Measurements from ENCODE around the gene PCBP2.

DNA sequence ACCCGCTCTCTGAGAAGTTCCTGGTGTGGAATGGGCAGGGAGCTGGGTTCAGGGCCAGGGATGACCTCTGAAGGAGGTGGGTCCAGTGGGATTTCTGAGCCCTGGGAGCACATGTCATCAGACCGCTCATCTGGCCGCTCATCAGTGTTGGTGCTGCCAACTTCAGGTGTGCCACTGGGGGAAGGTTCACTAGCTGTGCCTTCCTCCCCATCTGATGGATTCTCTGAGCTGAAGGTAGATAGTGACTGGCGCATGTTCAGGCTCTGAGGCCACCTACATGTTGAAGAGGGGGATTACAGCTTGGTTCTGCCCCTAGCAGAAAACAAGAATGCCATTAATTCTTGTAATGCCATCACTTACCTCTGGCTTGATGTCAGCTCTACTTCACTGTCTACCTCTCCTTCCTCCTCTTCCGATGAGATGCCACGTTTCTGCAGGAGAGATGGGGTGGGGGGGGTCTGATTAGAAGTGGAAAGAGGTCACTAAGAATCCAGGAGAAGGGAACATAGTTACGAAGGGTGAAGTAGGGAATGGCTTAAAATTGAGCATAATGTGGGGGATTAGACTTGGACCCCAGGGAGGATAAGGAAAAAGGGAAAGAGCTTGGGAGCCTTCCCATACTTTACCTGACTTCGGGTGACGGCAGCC, 30.2 kb downstream of the PCBP2 start:
- TF ChIP-seq, protein P1, sequence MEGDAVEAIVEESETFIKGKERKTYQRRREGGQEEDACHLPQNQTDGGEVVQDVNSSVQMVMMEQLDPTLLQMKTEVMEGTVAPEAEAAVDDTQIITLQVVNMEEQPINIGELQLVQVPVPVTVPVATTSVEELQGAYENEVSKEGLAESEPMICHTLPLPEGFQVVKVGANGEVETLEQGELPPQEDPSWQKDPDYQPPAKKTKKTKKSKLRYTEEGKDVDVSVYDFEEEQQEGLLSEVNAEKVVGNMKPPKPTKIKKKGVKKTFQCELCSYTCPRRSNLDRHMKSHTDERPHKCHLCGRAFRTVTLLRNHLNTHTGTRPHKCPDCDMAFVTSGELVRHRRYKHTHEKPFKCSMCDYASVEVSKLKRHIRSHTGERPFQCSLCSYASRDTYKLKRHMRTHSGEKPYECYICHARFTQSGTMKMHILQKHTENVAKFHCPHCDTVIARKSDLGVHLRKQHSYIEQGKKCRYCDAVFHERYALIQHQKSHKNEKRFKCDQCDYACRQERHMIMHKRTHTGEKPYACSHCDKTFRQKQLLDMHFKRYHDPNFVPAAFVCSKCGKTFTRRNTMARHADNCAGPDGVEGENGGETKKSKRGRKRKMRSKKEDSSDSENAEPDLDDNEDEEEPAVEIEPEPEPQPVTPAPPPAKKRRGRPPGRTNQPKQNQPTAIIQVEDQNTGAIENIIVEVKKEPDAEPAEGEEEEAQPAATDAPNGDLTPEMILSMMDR (conservative IDR thresholded peaks at IDR 0.05), result no peak
- no peak for TF ChIP-seq ZFX (IDR thresholded peaks at IDR 0.05)
